IMR-90 (cell line): ENCODE measurements around the gene DYNC2H1. TPM values are rescaled to one million over a fixed set of nuclear protein-coding genes. Genes with fewer than 3 reads are reported as not detected.

Source experiments
- ATAC-seq: fragments of 200-7000 bp; cut with Tn5 transposase; 2 replicates; pipeline ENCODE4 v1.9.1; 2020; ENCODE audit warnings: low read depth, mild to moderate bottlenecking, moderate library complexity
- BruUV-seq: library from RNA; stranded (reverse); fragments of 400-500 nt; replicated peaks from 2 replicates; lab custom pipeline; 2021; lab: Mats Ljungman, UMichigan
- CTCF ChIA-PET: fragments of 300-600 bp; formaldehyde crosslinking; extraction: SDS; loops from one replicate; lab custom pipeline; 2021; ENCODE audit warnings: antibody characterized with exemption; lab: Yijun Ruan, JAX
- POLR2A ChIA-PET: fragments of 300-600 bp; sonication (Branson Sonifier 250); formaldehyde crosslinking; loops from one replicate; lab custom pipeline; 2022; ENCODE audit warnings: antibody characterized with exemption; ENCODE audit not compliant: unreplicated experiment; lab: Charles Lee
- DNase-seq: peaks from one replicate; pipeline ENCODE4 v3.0.0; 2013
- H2AFZ ChIP-seq: replicated peaks from 2 replicates; pipeline ENCODE3; 2013; ENCODE audit warnings: low read length, mild to moderate bottlenecking; ENCODE audit not compliant: poor library complexity
- H2AK5ac ChIP-seq: 2 replicates; pipeline ENCODE4 v1.6.1; 2013; ENCODE audit warnings: low read depth, low read length, inconsistent platforms
- H2AK9ac ChIP-seq: replicated peaks from 2 replicates; pipeline ENCODE3; 2013; ENCODE audit warnings: mild to moderate bottlenecking, low read depth, low read length, moderate library complexity; ENCODE audit not compliant: poor library complexity
- H2BK120ac ChIP-seq: 2 replicates; pipeline ENCODE4 v1.6.1; 2013; ENCODE audit warnings: low read depth, low read length, inconsistent platforms
- H2BK15ac ChIP-seq: 3 replicates; pipeline ENCODE4 v1.6.1; 2013; ENCODE audit warnings: low read depth, low read length, inconsistent platforms
- H2BK20ac ChIP-seq: 2 replicates; pipeline ENCODE4 v1.6.1; 2013; ENCODE audit warnings: low read depth, mild to moderate bottlenecking, inconsistent platforms, low read length, moderate library complexity
- H2BK5ac ChIP-seq: 2 replicates; pipeline ENCODE4 v1.6.1; 2013; ENCODE audit warnings: mild to moderate bottlenecking, low read depth, low read length, inconsistent platforms; ENCODE audit not compliant: poor library complexity, severe bottlenecking
- H3K14ac ChIP-seq: replicated peaks from 2 replicates; pipeline ENCODE4 v1.6.1; 2013; ENCODE audit warnings: low read depth, low read length, inconsistent platforms
- H3K18ac ChIP-seq: 2 replicates; pipeline ENCODE4 v1.6.1; 2013; ENCODE audit warnings: low read depth, low read length, control low read depth
- H3K23ac ChIP-seq: 2 replicates; pipeline ENCODE4 v1.6.1; 2013; ENCODE audit warnings: low read depth, low read length, inconsistent platforms
- H3K27ac ChIP-seq: 2 replicates; pipeline ENCODE4 v1.5.1; 2013; ENCODE audit warnings: mild to moderate bottlenecking, control low read depth, low read length; ENCODE audit not compliant: insufficient read depth
- H3K27me3 ChIP-seq: 2 replicates; pipeline ENCODE4 v1.6.1; 2013; ENCODE audit warnings: low read length; ENCODE audit not compliant: control insufficient read depth, insufficient read depth
- H3K36me3 ChIP-seq: 2 replicates; pipeline ENCODE4 v1.6.1; 2013; ENCODE audit warnings: low read length, mixed read lengths; ENCODE audit not compliant: control insufficient read depth, insufficient read depth
- H3K4ac ChIP-seq: 2 replicates; pipeline ENCODE4 v1.6.1; 2013; ENCODE audit warnings: low read depth, low read length, inconsistent platforms
- H3K4me1 ChIP-seq: 2 replicates; pipeline ENCODE4 v1.6.1; 2013; ENCODE audit warnings: low read length, mixed read lengths; ENCODE audit not compliant: control insufficient read depth, insufficient read depth
- H3K4me2 ChIP-seq: 2 replicates; pipeline ENCODE4 v1.6.1; 2013; ENCODE audit warnings: low read depth, mild to moderate bottlenecking, control low read depth, low read length, moderate library complexity
- H3K4me3 ChIP-seq: 2 replicates; pipeline ENCODE4 v1.5.1; 2013; ENCODE audit warnings: low read depth, mild to moderate bottlenecking, control low read depth, low read length, moderate library complexity; ENCODE audit not compliant: insufficient read depth
- H3K56ac ChIP-seq: 2 replicates; pipeline ENCODE4 v1.6.1; 2013; ENCODE audit warnings: low read length, inconsistent platforms; ENCODE audit not compliant: insufficient read depth; ENCODE audit errors: extremely low read depth
- H3K79me1 ChIP-seq, 2 experiments: 2 replicates each; pipeline ENCODE4 v1.6.1; 2013; ENCODE audit warnings: low read length in 2 of 2, inconsistent platforms in 1 of 2, low read depth in 1 of 2
- H3K9ac ChIP-seq: 2 replicates; pipeline ENCODE4 v1.6.1; 2013; ENCODE audit warnings: low read depth, low read length, control low read depth
- H3K9me1 ChIP-seq: 2 replicates; pipeline ENCODE4 v1.6.1; 2013; ENCODE audit warnings: low read length, inconsistent platforms; ENCODE audit not compliant: insufficient read depth
- H3K9me3 ChIP-seq: 2 replicates; pipeline ENCODE4 v1.6.1; 2013; ENCODE audit warnings: low read length; ENCODE audit not compliant: control insufficient read depth, insufficient read depth
- H4K20me1 ChIP-seq: 2 replicates; pipeline ENCODE4 v1.6.1; 2013; ENCODE audit warnings: low read length, inconsistent platforms; ENCODE audit not compliant: insufficient read depth
- H4K5ac ChIP-seq: 2 replicates; pipeline ENCODE4 v1.6.1; 2013; ENCODE audit warnings: mild to moderate bottlenecking, low read depth, low read length, control low read depth
- H4K8ac ChIP-seq, 2 experiments: 2 replicates each; pipeline ENCODE4 v1.6.1; 2013; ENCODE audit warnings: low read depth in 2 of 2, low read length in 2 of 2, control low read depth in 1 of 2, inconsistent platforms in 1 of 2
- H4K91ac ChIP-seq: 2 replicates; pipeline ENCODE4 v1.6.1; 2013; ENCODE audit warnings: low read depth, low read length, inconsistent platforms; ENCODE audit not compliant: insufficient read depth
- BHLHE40 ChIP-seq: fragments of 150-350 bp; IDR thresholded peaks from 2 replicates; pipeline ENCODE4 v1.6.1; 2016; ENCODE audit warnings: mild to moderate bottlenecking, low read depth, low read length
- ELK1 ChIP-seq: fragments of 150-350 bp; IDR thresholded peaks from 2 replicates; pipeline ENCODE4 v1.6.1; 2016; ENCODE audit warnings: low read depth, mild to moderate bottlenecking, low read length, moderate library complexity, borderline replicate concordance
- MAFK ChIP-seq: IDR thresholded peaks from 2 replicates; pipeline ENCODE4 v1.6.1; 2012; ENCODE audit warnings: low read depth, low read length, improper control_type of control experiment
- RAD21 ChIP-seq: IDR thresholded peaks from 2 replicates; pipeline ENCODE4 v1.6.1; 2012; ENCODE audit warnings: low read length, improper control_type of control experiment
- RCOR1 ChIP-seq: IDR thresholded peaks from 2 replicates; pipeline ENCODE4 v1.6.1; 2012; ENCODE audit warnings: mild to moderate bottlenecking, low read length, improper control_type of control experiment; ENCODE audit not compliant: insufficient replicate concordance
- RFX5 ChIP-seq: IDR thresholded peaks from 2 replicates; pipeline ENCODE4 v1.8.0; 2012; ENCODE audit warnings: low read depth, mild to moderate bottlenecking, low read length, moderate library complexity
- SMC3 ChIP-seq: fragments of 150-350 bp; IDR thresholded peaks from 2 replicates; pipeline ENCODE4 v1.6.1; 2016; ENCODE audit warnings: low read depth, mild to moderate bottlenecking, antibody characterized with exemption, low read length, moderate library complexity
- USF2 ChIP-seq: fragments of 150-350 bp; IDR thresholded peaks from 2 replicates; pipeline ENCODE4 v1.6.1; 2017; ENCODE audit warnings: mild to moderate bottlenecking, antibody characterized with exemption, low read length, low read depth
- WGBS, 2 experiments: methylation state at CpG; one replicate each; pipeline versions ENCODE4 v1.1.5 to v1.1.7; 2013; ENCODE audit warnings: missing lambda C conversion rate in 2 of 2; ENCODE audit not compliant: insufficient read length in 1 of 2; ENCODE audit errors: extremely low coverage in 2 of 2; 5-methylcytosine and 5-hydroxymethylcytosine counted together
- dilution Hi-C: fragments of 300-500 bp; cut with HindIII; formaldehyde crosslinking; loops from one replicate; pipeline ENCODE4 v1.14.3; 2018; ENCODE audit warnings: low sequenced_read_pairs; ENCODE audit not compliant: unreplicated experiment
- in situ Hi-C: fragments of 300-500 bp; cut with MboI; formaldehyde crosslinking; loops from 3 replicates; pipeline ENCODE4 v1.14.3; 2019; ENCODE audit warnings: low sequenced_read_pairs, inconsistent platforms, mixed read lengths
- intact Hi-C: fragments of 100-400 bp; cut with micrococcal nuclease; formaldehyde crosslinking; loops from 2 replicates; pipeline ENCODE4 v1.10.0; 2022
- polyA plus RNA-seq, 3 experiments: library from polyadenylated mRNA; depleted of rRNA; stranded (reverse); fragments of >200 nt; gene quantifications; 2 replicates each; pipeline ENCODE4 v1.2.3, GENCODE V29; 2012; ENCODE audit warnings: low replicate concordance in 1 of 3
- total RNA-seq: library from RNA; depleted of rRNA; stranded (reverse); fragments of >200 nt; gene quantifications from 2 replicates; pipeline ENCODE4 v1.2.3, GENCODE V29; 2012

DYNC2H1 gene
- total and polyA plus RNA-seq, 2 of the 4 experiments (the other 2 are of a cell fraction), result 5.7 to 21.0 TPM

GRCh38 chr11:103433386-103434072 is 324.3 kb downstream of the DYNC2H1 start (continued):
- no peak for TF ChIP-seq USF2

GRCh38 chr11:103434073-103434411 is 324.8 kb downstream of the DYNC2H1 start:
- no peaks in the 10 kb centered on the region for H3K9me3 ChIP-seq
- H3K4me2 ChIP-seq, result peak overlapping the region; percentile 58; the same call in 1 of the 2 replicates
- H2BK120ac ChIP-seq, result peak overlapping the region; percentile 75
- ChIA-PET CTCF (interaction anchor here (0.6 to 1.1 kb wide), 2 partner anchors 75 to 109 kb away, joined by 3 read pairs; no protein-coding TSS in a partner anchor), POLR2A (no interaction called here)
- no peak overlapping the region; the same call in 1 of the 2 replicates for H3K27ac ChIP-seq
- no peak overlapping the region for H2AK9ac ChIP-seq
- peaks cover 10% of the 10 kb centered on the region for H3K4me1 ChIP-seq
- H4K91ac ChIP-seq, result peak overlapping the region; percentile 63; the same call in 1 of the 2 replicates
- H4K5ac ChIP-seq, result peak overlapping the region; percentile 14; the same call in 1 of the 2 replicates
- ATAC-seq (peak; percentile 57), DNase-seq (peak; percentile 40)
- no CpG with 5 or more reads among the region's 1 CpG for WGBS, 2 experiments
- H3K18ac ChIP-seq, result peak overlapping the region; percentile 36; the same call in 1 of the 2 replicates
- H3K4ac ChIP-seq, result peak overlapping the region; percentile 3; the same call in 1 of the 2 replicates
- H3K9ac ChIP-seq, result no peak overlapping the region
- H4K20me1 ChIP-seq, result no peaks in the 10 kb centered on the region
- H3K56ac ChIP-seq, result peak overlapping the region; percentile 63; the same call in 1 of the 2 replicates
- in situ Hi-C loops (no loop called here), intact Hi-C loops (no loop called here), dilution Hi-C loops (no loop called here)
- H2BK15ac ChIP-seq, result 0 out of 3 replicates have a peak overlapping the region, but pooled peaks have one; percentile 16
- 0 out of 2 replicates have a peak, but pooled peaks cover 2% of the 10 kb centered on the region for H3K9me1 ChIP-seq
- peak overlapping the region; percentile 51 to 68; a peak in 3 of 4 replicates for H4K8ac ChIP-seq
- peak overlapping the region; percentile 78 for H2BK5ac ChIP-seq
- peak overlapping the region; percentile 63; the same call in 1 of the 2 replicates for H3K23ac ChIP-seq
- no peak overlapping the region for H3K4me3 ChIP-seq
- no peaks in the 10 kb centered on the region for H3K79me1 ChIP-seq
- no peak overlapping the region for H2AK5ac ChIP-seq
- H3K27me3 ChIP-seq, result no peaks in the 10 kb centered on the region
- H3K36me3 ChIP-seq, result no peaks in the 10 kb centered on the region
- peak overlapping the region; percentile 53 for H3K14ac ChIP-seq
- no peak for TF ChIP-seq MAFK
- TF ChIP-seq BHLHE40, result no peak
- TF ChIP-seq SMC3, result no peak
- TF ChIP-seq RFX5, result no peak
- TF ChIP-seq RAD21, result no peak
- TF ChIP-seq ELK1, result no peak
- TF ChIP-seq RCOR1, result no peak
- H2AFZ ChIP-seq, result no peak overlapping the region
- no TSS peak for BruUV-seq
- peak overlapping the region; percentile 83 for H2BK20ac ChIP-seq
